Large intestine (tissue), 3 donors: ENCODE measurements around the gene SLC28A1. TPM values are rescaled to one million over a fixed set of nuclear protein-coding genes. Genes with fewer than 3 reads are reported as not detected.

ENCODE experiments used
- DNase-seq, 2 donors: peaks; one replicate each; pipeline versions ENCODE4 v3.0.0 to v3.0.0-alpha.2; 2013
- H3K27ac ChIP-seq: one replicate; pipeline ENCODE4 v1.5.1; 2013; ENCODE audit warnings: low read length
- H3K27me3 ChIP-seq: 2 replicates; pipeline ENCODE4 v1.6.1; 2013; ENCODE audit warnings: low read length; ENCODE audit not compliant: control insufficient read depth, insufficient read depth
- H3K36me3 ChIP-seq: 2 replicates; pipeline ENCODE4 v1.6.1; 2013; ENCODE audit warnings: low read length; ENCODE audit not compliant: control insufficient read depth, insufficient read depth
- H3K4me1 ChIP-seq: one replicate; pipeline ENCODE4 v1.6.1; 2013; ENCODE audit warnings: low read length; ENCODE audit not compliant: control insufficient read depth, insufficient read depth
- H3K4me3 ChIP-seq: one replicate; pipeline ENCODE4 v1.5.1; 2013; ENCODE audit warnings: low read length
- H3K9me3 ChIP-seq: one replicate; pipeline ENCODE4 v1.6.1; 2013; ENCODE audit warnings: mild to moderate bottlenecking, low read depth, low read length, moderate library complexity; ENCODE audit not compliant: control insufficient read depth
- WGBS: methylation state at CpG from one replicate; pipeline ENCODE4 v1.1.5; 2013; ENCODE audit warnings: low lambda C conversion rate; ENCODE audit not compliant: insufficient coverage; 5-methylcytosine and 5-hydroxymethylcytosine counted together
- polyA plus RNA-seq: library from polyadenylated mRNA; unstranded; fragments of 120-200 nt; gene quantifications from one replicate; pipeline ENCODE4 v1.2.1, GENCODE V29; 2013

SLC28A1 gene
- polyA plus RNA-seq, 1 donor: 33.1 TPM

GRCh38 chr15:84909029-84909428 is 24.6 kb downstream of the SLC28A1 start:
- Histone ChIP-seq H3K36me3 (peaks cover 13% of the 10 kb centered on the region), H3K27ac (peak overlapping the region; percentile 73), H3K4me1 (peaks cover 36% of the 10 kb centered on the region), H3K4me3 (no peak overlapping the region), H3K27me3 (no peaks in the 10 kb centered on the region), H3K9me3 (no peaks in the 10 kb centered on the region)
- DNase-seq: no peak
- 71% methylated on average over 2 of the region's 3 CpGs for WGBS

- peaks cover 42% of the 10 kb centered on the region for H3K4me1 ChIP-seq
- DNase-seq: no peak
- no peaks in the 10 kb centered on the region for H3K9me3 ChIP-seq
- no peak overlapping the region for H3K4me3 ChIP-seq
- WGBS: no CpG with 5 or more reads among the region's 4 CpGs
- H3K27me3 ChIP-seq: no peaks in the 10 kb centered on the region
- peaks cover 10% of the 10 kb centered on the region for H3K36me3 ChIP-seq
- H3K27ac ChIP-seq: no peak overlapping the region
Observed at GRCh38 chr15:84909782-84910181, 25.3 kb downstream of the SLC28A1 start.

- Histone ChIP-seq H3K36me3 (peaks cover 4% of the 10 kb centered on the region), H3K4me3 (no peak overlapping the region), H3K9me3 (no peaks in the 10 kb centered on the region), H3K27ac (peak overlapping the region; percentile 92), H3K27me3 (no peaks in the 10 kb centered on the region), H3K4me1 (peaks cover 49% of the 10 kb centered on the region)
- DNase-seq: no peak
- WGBS: no CpG with 5 or more reads among the region's 17 CpGs
Observed at GRCh38 chr15:84910928-84911623, 26.6 kb downstream of the SLC28A1 start.

- H3K27ac ChIP-seq: peak overlapping the region; percentile 92
- H3K36me3 ChIP-seq: peaks cover 4% of the 10 kb centered on the region
- DNase-seq: peak; percentile 77 to 84
- peaks cover 49% of the 10 kb centered on the region for H3K4me1 ChIP-seq
- H3K4me3 ChIP-seq: no peak overlapping the region
- WGBS: 40% methylated on average over 1 of the region's 6 CpGs
- H3K9me3 ChIP-seq: no peaks in the 10 kb centered on the region
- no peaks in the 10 kb centered on the region for H3K27me3 ChIP-seq
Observed at GRCh38 chr15:84911879-84912660, 27.6 kb downstream of the SLC28A1 start.

GRCh38 chr15:84913360-84913723 is 28.9 kb downstream of the SLC28A1 start:
- Histone ChIP-seq H3K4me3 (no peak overlapping the region), H3K36me3 (peaks cover 7% of the 10 kb centered on the region), H3K27me3 (no peaks in the 10 kb centered on the region), H3K9me3 (no peaks in the 10 kb centered on the region), H3K27ac (peak overlapping the region; percentile 92), H3K4me1 (peaks cover 43% of the 10 kb centered on the region)
- no peak for DNase-seq
- no CpG with 5 or more reads among the region's 2 CpGs for WGBS

- peaks cover 10% of the 10 kb centered on the region for H3K36me3 ChIP-seq
- WGBS: no CpG with 5 or more reads among the region's 5 CpGs
- peaks cover 40% of the 10 kb centered on the region for H3K4me1 ChIP-seq
- peak overlapping the region; percentile 61 for H3K27ac ChIP-seq
- H3K4me3 ChIP-seq: no peak overlapping the region
- no peaks in the 10 kb centered on the region for H3K9me3 ChIP-seq
- no peaks in the 10 kb centered on the region for H3K27me3 ChIP-seq
- DNase-seq: no peak
Observed at GRCh38 chr15:84914351-84914750, 29.9 kb downstream of the SLC28A1 start.

GRCh38 chr15:84914909-84915605 is 30.6 kb downstream of the SLC28A1 start:
- no peaks in the 10 kb centered on the region for H3K9me3 ChIP-seq
- WGBS: 40% methylated on average over 1 of the region's 12 CpGs
- H3K27me3 ChIP-seq: no peaks in the 10 kb centered on the region
- peak overlapping the region; percentile 61 for H3K27ac ChIP-seq
- peak; percentile 91 to 97 for DNase-seq
- no peak overlapping the region for H3K4me3 ChIP-seq
- peaks cover 40% of the 10 kb centered on the region for H3K4me1 ChIP-seq
- H3K36me3 ChIP-seq: peaks cover 10% of the 10 kb centered on the region

- Histone ChIP-seq H3K4me1 (peaks cover 39% of the 10 kb centered on the region), H3K36me3 (peaks cover 10% of the 10 kb centered on the region), H3K27me3 (no peaks in the 10 kb centered on the region), H3K4me3 (no peak overlapping the region), H3K27ac (peak overlapping the region; percentile 61), H3K9me3 (no peaks in the 10 kb centered on the region)
- WGBS: no CpG with 5 or more reads among the region's 3 CpGs
- DNase-seq: no peak
Observed at GRCh38 chr15:84915606-84915958, 31.1 kb downstream of the SLC28A1 start.

- peaks cover 21% of the 10 kb centered on the region for H3K4me1 ChIP-seq
- H3K9me3 ChIP-seq: no peaks in the 10 kb centered on the region
- WGBS: no CpG with 5 or more reads among the region's 1 CpG
- H3K27me3 ChIP-seq: no peaks in the 10 kb centered on the region
- no peak overlapping the region for H3K4me3 ChIP-seq
- no peak overlapping the region for H3K27ac ChIP-seq
- H3K36me3 ChIP-seq: peaks cover 16% of the 10 kb centered on the region
- no peak for DNase-seq
Observed at GRCh38 chr15:84917452-84917851, 33.0 kb downstream of the SLC28A1 start.

- no peaks in the 10 kb centered on the region for H3K9me3 ChIP-seq
- no peak overlapping the region for H3K4me3 ChIP-seq
- peaks cover 16% of the 10 kb centered on the region for H3K4me1 ChIP-seq
- no peak for DNase-seq
- H3K27me3 ChIP-seq: no peaks in the 10 kb centered on the region
- WGBS: no CpG with 5 or more reads among the region's 2 CpGs
- peaks cover 19% of the 10 kb centered on the region for H3K36me3 ChIP-seq
- H3K27ac ChIP-seq: no peak overlapping the region
Observed at GRCh38 chr15:84919106-84919667, 34.7 kb downstream of the SLC28A1 start.
